ENCODE data around the gene CXorf65. TPM values are rescaled to one million over a fixed set of nuclear protein-coding genes. Genes with fewer than 3 reads are reported as not detected.

The CXorf65 gene
- 0.79 TPM for polyA plus RNA-seq (ENCODE audit: insufficient read length)

- no peak for DNase-seq
Observed at GRCh38 chrX:71106427-71106826, at the start of gene CXorf65. Gene CXorf65 (minus strand): TSS chrX:71106740. CDS start chrX:71106556, 184 bp downstream.

- no peak for DNase-seq
Observed at GRCh38 chrX:71154641-71155040, 48.1 kb upstream of the CXorf65 start.

GRCh38 chrX:71154196-71154595 is 47.7 kb upstream of the CXorf65 start:
- DNase-seq = no peak

- no peak for DNase-seq
Observed at GRCh38 chrX:71151366-71151765, 44.8 kb upstream of the CXorf65 start.

- DNase-seq = no peak
Observed at GRCh38 chrX:71148278-71148663, 41.7 kb upstream of the CXorf65 start.

DNA sequence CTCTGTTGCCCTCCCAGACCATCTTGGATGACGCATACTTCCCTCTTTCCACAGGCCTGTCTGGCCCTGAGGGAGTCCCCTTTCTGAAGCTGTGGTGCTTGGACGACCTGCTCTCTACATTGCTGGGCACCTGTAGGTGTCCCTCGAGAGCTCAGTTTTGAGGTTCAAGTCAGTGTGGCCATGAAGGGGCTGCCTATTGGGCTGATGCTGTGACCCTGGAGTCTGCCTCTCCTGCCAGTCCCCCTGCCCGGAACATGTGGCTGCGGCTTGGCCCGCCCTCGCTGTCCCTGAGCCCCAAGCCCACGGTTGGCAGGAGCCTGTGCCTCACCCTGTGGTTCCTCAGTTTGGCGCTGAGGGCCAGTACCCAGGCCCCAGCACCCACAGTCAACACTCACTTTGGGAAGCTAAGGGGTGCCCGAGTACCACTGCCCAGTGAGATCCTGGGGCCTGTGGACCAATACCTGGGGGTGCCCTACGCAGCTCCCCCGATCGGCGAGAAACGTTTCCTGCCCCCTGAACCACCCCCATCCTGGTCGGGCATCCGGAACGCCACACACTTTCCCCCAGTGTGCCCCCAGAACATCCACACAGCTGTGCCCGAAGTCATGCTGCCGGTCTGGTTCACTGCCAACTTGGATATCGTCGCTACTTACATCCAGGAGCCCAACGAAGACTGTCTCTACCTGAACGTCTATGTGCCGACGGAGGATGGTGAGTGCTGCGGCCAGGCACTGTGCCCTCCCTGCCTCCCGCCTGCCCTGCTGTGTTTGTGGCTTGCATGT is 41.1 kb upstream of the CXorf65 start:
- no peak for DNase-seq

DNA sequence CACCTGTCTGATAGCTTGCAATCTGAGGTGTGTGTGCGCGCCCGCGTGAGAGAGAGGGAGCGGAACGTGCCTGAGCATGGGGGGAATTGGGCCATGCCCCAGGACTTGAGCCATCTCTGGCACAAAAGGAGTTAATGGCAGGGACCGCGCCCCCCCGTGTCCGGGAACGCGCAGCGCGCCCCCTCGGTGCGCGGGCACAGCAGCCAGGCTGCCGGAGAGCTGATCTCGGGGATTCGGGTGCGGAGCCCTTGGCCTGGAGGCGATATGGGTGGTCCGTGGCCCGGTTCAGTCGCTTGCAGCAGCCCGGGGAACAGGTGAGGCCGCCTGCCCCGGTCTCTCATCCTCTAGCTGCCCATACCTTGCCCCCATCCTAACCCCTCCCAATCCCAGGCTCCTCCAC is 38.1 kb upstream of the CXorf65 start, which contains the start of gene NLGN3:
Gene NLGN3, plus strand, starts transcription at position 191 of the 400 bp plus-strand sequence. CDS start 2,909 bp downstream, outside the sequence.
- DNase-seq = no peak

DNA sequence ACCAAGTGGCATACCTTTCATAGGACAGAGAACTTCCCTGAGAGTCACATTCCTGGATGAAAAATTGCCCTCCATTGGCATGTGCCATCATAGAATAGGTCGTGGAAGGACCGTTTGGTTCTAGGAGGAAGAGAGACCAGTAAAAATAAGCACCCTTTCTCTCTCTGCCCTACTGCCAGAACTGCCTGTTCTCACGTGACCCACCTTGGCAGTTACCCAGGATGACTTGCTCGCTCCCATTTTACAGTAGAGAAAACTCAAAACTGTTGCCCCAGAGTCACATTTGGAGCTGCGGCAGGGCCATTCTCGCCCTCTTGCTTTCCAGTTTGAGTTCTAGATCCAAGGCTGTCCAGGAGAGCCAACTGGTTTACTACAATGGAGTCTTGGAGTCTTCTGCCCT is 37.0 kb upstream of the CXorf65 start:
- DNase-seq = no peak

DNA sequence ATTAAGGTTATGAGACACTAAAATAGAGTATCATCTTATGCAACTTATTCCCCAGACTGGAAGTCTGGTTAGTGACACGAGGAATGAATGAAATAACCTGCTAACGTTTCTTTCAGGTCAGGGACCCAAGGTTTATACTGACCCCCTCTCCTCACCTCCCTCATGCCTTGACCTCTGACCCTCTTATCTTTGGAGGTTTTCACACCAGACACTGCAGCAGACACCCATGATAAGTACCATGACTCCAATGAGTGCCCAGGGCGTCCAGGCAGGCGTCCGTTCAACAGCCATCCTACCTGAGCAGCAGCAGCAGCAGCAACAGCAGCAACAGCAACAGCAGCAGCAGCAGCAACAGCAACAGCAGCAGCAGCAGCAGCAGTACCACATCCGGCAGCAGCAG is 33.9 kb upstream of the CXorf65 start:
- no peak for DNase-seq

GRCh38 chrX:71131510-71131909 is 25.0 kb upstream of the CXorf65 start:
- no peak for DNase-seq

GRCh38 chrX:71128915-71129765 is 22.6 kb upstream of the CXorf65 start:
- peak; percentile 43 for DNase-seq

GRCh38 chrX:71128166-71128833 is 21.8 kb upstream of the CXorf65 start:
- DNase-seq = no peak

GRCh38 chrX:71118985-71119535 is 12.5 kb upstream of the CXorf65 start:
- DNase-seq = no peak

GRCh38 chrX:71118032-71118984 is 11.8 kb upstream of the CXorf65 start, which contains the start of gene MED12:
Gene MED12 (plus strand): TSS chrX:71118596. CDS start chrX:71118755, 159 bp downstream.
- DNase-seq = peak; percentile 86

- DNase-seq = no peak
Observed at GRCh38 chrX:71117358-71117757, 10.8 kb upstream of the CXorf65 start.

DNA sequence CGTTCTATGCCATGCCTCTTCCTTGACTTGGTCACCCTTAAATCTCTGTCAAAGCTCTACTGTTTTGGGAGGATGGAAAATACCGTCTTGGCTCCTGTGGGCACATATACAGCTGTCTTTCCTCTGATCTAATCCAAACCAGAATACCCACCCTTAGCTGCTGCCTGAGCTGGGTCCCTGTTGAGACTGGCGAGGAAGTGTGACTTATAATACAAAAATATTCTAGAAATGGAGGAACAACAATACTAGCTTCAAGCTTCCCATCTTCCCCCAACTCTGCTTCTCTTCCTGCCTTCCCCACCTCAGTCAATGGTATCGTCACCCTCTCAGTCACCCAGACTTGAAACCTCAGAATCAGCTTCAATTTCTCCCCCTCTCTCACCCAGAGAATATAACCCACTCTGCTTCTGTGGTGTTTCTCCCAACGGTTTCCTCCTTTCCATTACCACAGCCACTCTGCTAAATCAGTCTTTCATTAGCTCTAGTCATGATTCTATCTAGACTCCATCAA is 5.4 kb upstream of the CXorf65 start:
- no peak for DNase-seq

- no peak for DNase-seq
Observed at GRCh38 chrX:71111141-71111843, 4.8 kb upstream of the CXorf65 start, which contains the start of gene IL2RG. Gene IL2RG (minus strand): TSS chrX:71111577. CDS start chrX:71111539, 38 bp downstream.

GRCh38 chrX:71109051-71109450 is 2.5 kb upstream of the CXorf65 start:
- DNase-seq = no peak

DNA sequence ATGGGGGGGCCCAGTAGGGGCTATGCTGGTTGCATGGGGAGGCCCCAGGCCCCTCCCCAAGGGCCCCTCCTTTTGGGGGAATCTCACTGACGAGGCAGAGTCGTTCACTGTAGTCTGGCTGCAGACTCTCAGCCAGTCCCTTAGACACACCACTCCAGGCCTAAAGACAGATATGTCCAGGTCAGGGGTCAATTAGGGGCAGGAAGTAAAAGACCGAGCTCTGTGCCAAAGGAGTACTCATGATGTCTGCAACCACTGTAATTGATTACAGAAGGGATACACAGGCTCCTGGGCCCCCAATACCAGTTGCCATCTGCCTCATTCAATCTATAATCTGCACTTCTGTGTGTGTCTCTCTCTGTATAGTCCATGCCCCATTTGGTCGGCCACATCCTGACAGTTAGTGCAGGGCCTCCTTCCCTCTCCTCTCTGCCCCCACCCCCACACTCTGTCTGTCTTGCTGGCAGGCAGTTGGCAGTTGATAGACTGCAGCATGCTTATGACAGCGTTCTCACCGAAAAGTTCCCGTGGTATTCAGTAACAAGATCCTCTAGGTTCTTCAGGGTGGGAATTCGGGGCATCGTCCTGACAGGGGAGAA is 1.3 kb upstream of the CXorf65 start:
- DNase-seq = no peak

GRCh38 chrX:71107245-71107644 is 705 bp upstream of the CXorf65 start:
- no peak for DNase-seq

All from hindlimb muscle (tissue), 1 donor.